Astrocyte (in vitro differentiated cells and primary cell): ENCODE results near the gene ATP1A2. TPM values are rescaled to one million over a fixed set of nuclear protein-coding genes. Genes with fewer than 3 reads are reported as not detected.

Experiments used
- DNase-seq: peaks from one replicate; pipeline ENCODE4 v3.0.0-alpha.2; 2010; ENCODE audit warnings: low read depth
- FAIRE-seq: peaks from 2 replicates; lab custom pipeline; 2011; peaks lifted over from hg19 to GRCh38; lab: Jason Lieb, UNC
- H2AFZ ChIP-seq: 2 replicates; pipeline ENCODE4 v1.6.0; 2012; ENCODE audit warnings: low read depth, low read length, inconsistent platforms
- H3K27ac ChIP-seq: 2 replicates; pipeline ENCODE4 v1.5.1; 2011; ENCODE audit warnings: low read depth, low read length, inconsistent platforms
- H3K27me3 ChIP-seq: 2 replicates; pipeline ENCODE4 v1.6.0; 2011; ENCODE audit warnings: low read length, inconsistent platforms; ENCODE audit not compliant: insufficient read depth
- H3K36me3 ChIP-seq: 2 replicates; pipeline ENCODE4 v1.5.1; 2011; ENCODE audit warnings: low read length, inconsistent platforms; ENCODE audit not compliant: insufficient read depth
- H3K4me1 ChIP-seq: 2 replicates; pipeline ENCODE4 v1.5.1; 2011; ENCODE audit warnings: low read length, inconsistent platforms; ENCODE audit not compliant: insufficient read depth
- H3K4me2 ChIP-seq: 2 replicates; pipeline ENCODE4 v1.6.0; 2012; ENCODE audit warnings: low read length, inconsistent platforms
- H3K4me3 ChIP-seq: 2 replicates; pipeline ENCODE4 v1.5.1; 2011; ENCODE audit warnings: low read depth, mild to moderate bottlenecking, low read length, inconsistent platforms; ENCODE audit not compliant: insufficient read depth
- H3K79me2 ChIP-seq: 2 replicates; pipeline ENCODE4 v1.6.0; 2012; ENCODE audit warnings: mild to moderate bottlenecking, low read length, inconsistent platforms; ENCODE audit not compliant: insufficient read depth
- H3K9ac ChIP-seq: 2 replicates; pipeline ENCODE4 v1.6.0; 2012; ENCODE audit warnings: mild to moderate bottlenecking, low read length, inconsistent platforms
- H3K9me3 ChIP-seq: 2 replicates; pipeline ENCODE4 v1.5.1; 2012; ENCODE audit warnings: low read depth, mild to moderate bottlenecking, low read length, inconsistent platforms; ENCODE audit not compliant: insufficient read depth
- H4K20me1 ChIP-seq: 2 replicates; pipeline ENCODE4 v1.6.0; 2012; ENCODE audit warnings: low read length, inconsistent platforms; ENCODE audit not compliant: insufficient read depth
- H3K27ac Mint-ChIP-seq: one replicate; pipeline ENCODE4 v1.8.0; 2021; ENCODE audit warnings: mild to moderate bottlenecking, mixed read lengths; ENCODE audit not compliant: unreplicated experiment
- H3K27me3 Mint-ChIP-seq: one replicate; pipeline ENCODE4 v1.8.0; 2021; ENCODE audit warnings: low read depth, mixed read lengths; ENCODE audit not compliant: unreplicated experiment
- H3K36me3 Mint-ChIP-seq: one replicate; pipeline ENCODE4 v1.8.0; 2021; ENCODE audit warnings: low read depth, mixed read lengths; ENCODE audit not compliant: unreplicated experiment
- H3K4me1 Mint-ChIP-seq: one replicate; pipeline ENCODE4 v1.8.0; 2021; ENCODE audit warnings: low read depth, mixed read lengths; ENCODE audit not compliant: unreplicated experiment
- H3K4me3 Mint-ChIP-seq: one replicate; pipeline ENCODE4 v1.8.0; 2021; ENCODE audit warnings: mild to moderate bottlenecking, moderate library complexity, mixed read lengths; ENCODE audit not compliant: unreplicated experiment
- H3K9me3 Mint-ChIP-seq: one replicate; pipeline ENCODE4 v1.8.0; 2021; ENCODE audit warnings: mild to moderate bottlenecking, mixed read lengths; ENCODE audit not compliant: unreplicated experiment
- CTCF ChIP-seq: IDR thresholded peaks from 2 replicates; pipeline ENCODE4 v1.5.1; 2011; ENCODE audit warnings: low read depth, mild to moderate bottlenecking, inconsistent platforms, low read length, moderate library complexity; ENCODE audit not compliant: insufficient read depth
- EZH2 ChIP-seq: IDR thresholded peaks from 2 replicates; pipeline ENCODE4 v1.6.1; 2012; ENCODE audit warnings: mild to moderate bottlenecking, low read length, inconsistent platforms; ENCODE audit not compliant: insufficient read depth
- total RNA-seq: library from RNA; stranded (reverse); gene quantifications from 2 replicates; pipeline ENCODE4 v1.2.1, GENCODE V29; 2021

The ATP1A2 gene
- total RNA-seq, 1 donor from 2014 or later: 2.5 TPM

GRCh38 chr1:160191756-160192155, 76.2 kb downstream of the ATP1A2 start:
- no peak overlapping the region for H2AFZ ChIP-seq
- H3K4me2 ChIP-seq: no peak overlapping the region
- Mint-ChIP-seq H3K27me3 (peaks cover 12% of the 10 kb centered on the region), H3K4me3 (no peak overlapping the region), H3K36me3 (peaks cover 4% of the 10 kb centered on the region), H3K27ac (no peak overlapping the region), H3K9me3 (no peaks in the 10 kb centered on the region), H3K4me1 (peaks cover 9% of the 10 kb centered on the region)
- peaks cover 20% of the 10 kb centered on the region for H3K4me1 ChIP-seq
- H3K27ac ChIP-seq: no peak overlapping the region
- TF ChIP-seq EZH2 (no peak), CTCF (no peak)
- FAIRE-seq (no peak), DNase-seq (no peak)
- no peaks in the 10 kb centered on the region for H3K27me3 ChIP-seq
- H3K36me3 ChIP-seq: no peaks in the 10 kb centered on the region
- no peaks in the 10 kb centered on the region for H3K9me3 ChIP-seq
- H3K4me3 ChIP-seq: no peak overlapping the region
- no peak overlapping the region for H3K9ac ChIP-seq
- no peaks in the 10 kb centered on the region for H3K79me2 ChIP-seq
- H4K20me1 ChIP-seq: no peaks in the 10 kb centered on the region

- peaks cover 3% of the 10 kb centered on the region for H3K9me3 Mint-ChIP-seq
- no peaks in the 10 kb centered on the region for H3K27me3 ChIP-seq
- no peak overlapping the region for H3K9ac ChIP-seq
- H3K4me3 ChIP-seq: no peak overlapping the region
- no peak for TF ChIP-seq CTCF
- TF ChIP-seq EZH2: no peak
- H3K27ac Mint-ChIP-seq: no peak overlapping the region
- H3K4me3 Mint-ChIP-seq: peak overlapping the region; percentile 63
- no peak for DNase-seq
- peaks cover 20% of the 10 kb centered on the region for H3K4me1 ChIP-seq
- peaks cover 5% of the 10 kb centered on the region for H3K4me1 Mint-ChIP-seq
- peaks cover 8% of the 10 kb centered on the region for H3K27me3 Mint-ChIP-seq
- H3K36me3 ChIP-seq: no peaks in the 10 kb centered on the region
- H2AFZ ChIP-seq: no peak overlapping the region
- H3K9me3 ChIP-seq: no peaks in the 10 kb centered on the region
- no peak for FAIRE-seq
- no peaks in the 10 kb centered on the region for H3K79me2 ChIP-seq
- peaks cover 4% of the 10 kb centered on the region for H3K36me3 Mint-ChIP-seq
- no peak overlapping the region for H3K27ac ChIP-seq
- no peaks in the 10 kb centered on the region for H4K20me1 ChIP-seq
- peak overlapping the region; percentile 46 for H3K4me2 ChIP-seq
Measured at GRCh38 chr1:160192234-160192633, 76.7 kb downstream of the ATP1A2 start.

Other genes with a start within 250 kb of the ATP1A2 start
- gene CFAP45, start 215.6 kb upstream of the ATP1A2 start, total RNA-seq: 3.2 and 4.3 TPM in 2 replicates
- gene TAGLN2, start 190.3 kb upstream of the ATP1A2 start, total RNA-seq: 614 and 688 TPM in 2 replicates
- gene IGSF9, start 170.1 kb upstream of the ATP1A2 start, total RNA-seq: 0.89 and 2.1 TPM in 2 replicates
- gene SLAMF9, start 161.5 kb upstream of the ATP1A2 start, total RNA-seq: 0.43 TPM in 1 of 2 replicates, not detected in the other
- gene PIGM, start 83.8 kb upstream of the ATP1A2 start, total RNA-seq: 7.0 and 7.8 TPM in 2 replicates
- gene KCNJ10, start 45.6 kb upstream of the ATP1A2 start, total RNA-seq: 0.27 and 0.29 TPM in 2 replicates
- not detected in 2 replicates for gene KCNJ9, start 34.2 kb upstream of the ATP1A2 start, total RNA-seq
- 42.8 and 45.8 TPM in 2 replicates for gene IGSF8, start 17.1 kb upstream of the ATP1A2 start, total RNA-seq
- not detected in 2 replicates for gene ATP1A4, start 35.8 kb downstream of the ATP1A2 start, total RNA-seq
- 1.7 and 2.1 TPM in 2 replicates for gene CASQ1, start 74.8 kb downstream of the ATP1A2 start, total RNA-seq
- gene PEA15, start 89.6 kb downstream of the ATP1A2 start, total RNA-seq: 374 and 470 TPM in 2 replicates
- gene DCAF8, start 146.8 kb downstream of the ATP1A2 start, total RNA-seq: 107 and 127 TPM in 2 replicates
- 59.2 and 64.2 TPM in 2 replicates for gene PEX19, start 169.4 kb downstream of the ATP1A2 start, total RNA-seq
- 281 and 305 TPM in 2 replicates for gene COPA, start 227.5 kb downstream of the ATP1A2 start, total RNA-seq
- gene NCSTN, start 227.6 kb downstream of the ATP1A2 start, total RNA-seq: 171 and 187 TPM in 2 replicates